GM12878 (cell line): ENCODE results near the gene OCA2. TPM values are rescaled to one million over a fixed set of nuclear protein-coding genes. Genes with fewer than 3 reads are reported as not detected.

Source experiments
- ATAC-seq: fragments of 200-7000 bp; cut with Tn5 transposase; 3 replicates; pipeline ENCODE4 v1.9.1; 2020; ENCODE audit warnings: mild to moderate bottlenecking, moderate library complexity
- BruUV-seq: library from RNA; stranded (reverse); fragments of 400-500 nt; replicated peaks from 2 replicates; lab custom pipeline; 2021; lab: Mats Ljungman, UMichigan
- CTCF ChIA-PET: fragments of 300-600 bp; sonication (Branson Sonifier 250); formaldehyde crosslinking; extraction: SDS; loops from one replicate; lab custom pipeline; 2021; ENCODE audit warnings: inconsistent platforms; lab: Yijun Ruan, JAX
- POLR2A ChIA-PET: fragments of 350-600 bp; formaldehyde crosslinking; extraction: SDS; loops from one replicate; lab custom pipeline; 2021; ENCODE audit warnings: inconsistent platforms; lab: Charles Lee
- RAD21 ChIA-PET: fragments of 300-600 bp; sonication (Branson Sonifier 250); formaldehyde crosslinking; loops from one replicate; lab custom pipeline; 2023; ENCODE audit warnings: antibody characterized with exemption; ENCODE audit not compliant: unreplicated experiment; lab: Charles Lee
- SMC1A ChIA-PET: fragments of 300-600 bp; sonication (Branson Sonifier 250); formaldehyde crosslinking; loops from one replicate; lab custom pipeline; 2023; ENCODE audit not compliant: unreplicated experiment, uncharacterized antibody; lab: Charles Lee
- DNase-seq: peaks from one replicate; pipeline ENCODE4 v3.0.0-alpha.2; 2011; ENCODE audit warnings: low read depth, low spot score
- FAIRE-seq: peaks from 3 replicates; lab custom pipeline; 2011; peaks lifted over from hg19 to GRCh38; lab: Jason Lieb, UNC
- H2AFZ ChIP-seq: 2 replicates; pipeline ENCODE4 v1.6.0; 2011; ENCODE audit warnings: low read depth, low read length, control low read depth; ENCODE audit not compliant: control insufficient read depth
- H3K27ac ChIP-seq: 2 replicates; pipeline ENCODE4 v1.5.1; 2011; ENCODE audit warnings: control low read depth; ENCODE audit not compliant: control insufficient read depth, insufficient read depth
- H3K27me3 ChIP-seq, 2 experiments: replicated peaks in 1 of 2; 2 replicates each; pipeline versions ENCODE4 v1.6.0 to v1.6.1; 2011; ENCODE audit warnings: low read length in 1 of 2; ENCODE audit not compliant: control insufficient read depth in 2 of 2, insufficient read depth in 2 of 2
- H3K36me3 ChIP-seq, 2 experiments: 2 replicates each; pipeline ENCODE4 v1.5.1; 2011; ENCODE audit warnings: low read length in 1 of 2; ENCODE audit not compliant: control insufficient read depth in 2 of 2, insufficient read depth in 2 of 2
- H3K4me1 ChIP-seq: 2 replicates; pipeline ENCODE4 v1.6.1; 2011; ENCODE audit warnings: mild to moderate bottlenecking, low read length, moderate library complexity, mixed read lengths; ENCODE audit not compliant: control insufficient read depth, insufficient read depth
- H3K4me2 ChIP-seq: 2 replicates; pipeline ENCODE4 v1.6.0; 2011; ENCODE audit warnings: control low read depth; ENCODE audit not compliant: control insufficient read depth, insufficient read depth
- H3K4me3 ChIP-seq: fragments of 200-600 bp; sonication (generic); 2 replicates; pipeline ENCODE4 v1.5.1; 2016
- H3K79me2 ChIP-seq: 2 replicates; pipeline ENCODE4 v1.6.0; 2011; ENCODE audit warnings: low read length; ENCODE audit not compliant: control insufficient read depth, insufficient read depth
- H3K9ac ChIP-seq: 2 replicates; pipeline ENCODE4 v1.8.0; 2011; ENCODE audit warnings: low read length, control low read depth, mixed read lengths; ENCODE audit not compliant: control insufficient read depth, insufficient read depth
- H3K9me3 ChIP-seq: replicated peaks from 3 replicates; pipeline ENCODE4 v1.5.1; 2011; ENCODE audit warnings: mild to moderate bottlenecking, low read length; ENCODE audit not compliant: control insufficient read depth, insufficient read depth
- H4K20me1 ChIP-seq: 2 replicates; pipeline ENCODE4 v1.6.0; 2011; ENCODE audit not compliant: control insufficient read depth, insufficient read depth
- GATAD2B ChIP-seq: fragments of 450-650 bp; conservative IDR thresholded peaks from 2 replicates; pipeline ENCODE4 v1.6.1; 2017; ENCODE audit warnings: low read depth, mild to moderate bottlenecking, moderate library complexity
- IRF5 ChIP-seq: fragments of 450-650 bp; IDR thresholded peaks from 2 replicates; pipeline ENCODE4 v1.6.1; 2017; ENCODE audit warnings: borderline replicate concordance
- REST ChIP-seq: IDR thresholded peaks from 2 replicates; pipeline ENCODE4 v1.6.1; 2012; ENCODE audit warnings: mild to moderate bottlenecking, low read depth, low read length
- YY1 ChIP-seq: IDR thresholded peaks from 2 replicates; pipeline ENCODE4 v1.6.1; 2011; ENCODE audit warnings: low read depth, mild to moderate bottlenecking, low read length
- ZBTB33 ChIP-seq: fragments of 450-650 bp; IDR thresholded peaks from 2 replicates; pipeline ENCODE4 v1.6.1; 2017; ENCODE audit warnings: mild to moderate bottlenecking
- ZBTB4 ChIP-seq: fragments of 450-650 bp; formaldehyde crosslinking; IDR thresholded peaks from 2 replicates; pipeline ENCODE4 v1.4.0; 2022; ENCODE audit warnings: mild to moderate bottlenecking, moderate library complexity
- ZBTB40 ChIP-seq: fragments of 450-650 bp; IDR thresholded peaks from 2 replicates; pipeline ENCODE4 v1.6.1; 2016; ENCODE audit warnings: mild to moderate bottlenecking, moderate library complexity, borderline replicate concordance
- WGBS: methylation state at CpG from one replicate; pipeline ENCODE4 v1.1.6; 2016; ENCODE audit warnings: low lambda C conversion rate; ENCODE audit not compliant: insufficient replicate concordance, insufficient coverage; ENCODE audit errors: missing lambda C conversion rate; 5-methylcytosine and 5-hydroxymethylcytosine counted together
- in situ Hi-C: fragments of 300-500 bp; cut with MboI; formaldehyde crosslinking; loops from 9 replicates; pipeline ENCODE4 v1.14.3; 2018; ENCODE audit warnings: mixed read lengths
- intact Hi-C: fragments of 100-400 bp; cut with micrococcal nuclease; formaldehyde crosslinking; loops from one replicate; pipeline ENCODE4 v1.14.2; 2022; ENCODE audit not compliant: unreplicated experiment
- polyA plus RNA-seq, 11 experiments: library from polyadenylated mRNA; depleted of rRNA in 4 of 11; unstranded in 6 of 11; stranded (reverse) in 5 of 11; fragments of >200 nt; fragmentation: Nextera tagmentation in 4 of 11; fragmentation: Illumina TruSeq in 1 of 11; extraction: Ambion mirVana in 4 of 11; extraction: Trizol in 1 of 11; gene quantifications; 1 replicate in 1 of 11; 2 replicates in 10 of 11; pipeline versions ENCODE4 v1.2.1 to v1.2.3, GENCODE V29; 2011 to 2016; ENCODE audit warnings: inconsistent platforms in 2 of 11, missing spikeins in 2 of 11, low read depth in 1 of 11
- total RNA-seq, 4 experiments: library from RNA; depleted of rRNA in 3 of 4; stranded (reverse); fragments of >200 nt in 3 of 4; fragmentation: Illumina TruSeq in 1 of 4; extraction: Trizol in 1 of 4; gene quantifications; 2 replicates each; pipeline versions ENCODE4 v1.2.1 to v1.2.3, GENCODE V29; 2013 to 2021

Gene OCA2
- total and polyA plus RNA-seq, 10 of the 15 experiments (the other 5 are each of a cell fraction or from before 2014, with no cell fraction given) = 0.04 to 1.8 TPM; not detected in 8

GRCh38 chr15:27928386-27928785 lies 170.7 kb downstream of the OCA2 start:
- Histone ChIP-seq H3K36me3 (no peaks in the 10 kb centered on the region), H3K9ac (no peak overlapping the region), H3K27ac (no peak overlapping the region), H3K79me2 (no peaks in the 10 kb centered on the region), H3K4me2 (no peak overlapping the region), H2AFZ (no peak overlapping the region), H3K4me3 (no peak overlapping the region), H3K9me3 (no peaks in the 10 kb centered on the region), H3K27me3 (no peaks in the 10 kb centered on the region), H4K20me1 (no peaks in the 10 kb centered on the region), H3K4me1 (no peaks in the 10 kb centered on the region)
- DNase-seq = no peak
- no peak for ATAC-seq
- ChIA-PET POLR2A (no interaction called here), SMC1A (no interaction called here), RAD21 (no interaction called here), CTCF (no interaction called here)
- 0% methylated on average over 1 of the region's 1 CpG for WGBS
- no TSS peak for BruUV-seq
- intact Hi-C loops (no loop called here), in situ Hi-C loops (no loop called here)
- FAIRE-seq = no peak
- TF ChIP-seq GATAD2B = no peak
- TF ChIP-seq IRF5 = no peak
- no peak for TF ChIP-seq REST
- TF ChIP-seq YY1 = no peak
- no peak for TF ChIP-seq ZBTB40
- TF ChIP-seq ZBTB4 (CRISPR knock-in tag) = no peak
- no peak for TF ChIP-seq ZBTB33
